ENCODE measurements around the gene BLNK.

The BLNK gene

GRCh38 chr10:96250349-96250748, 21.0 kb downstream of the BLNK start:
- Histone ChIP-seq H3K27ac (ENCODE audit: low read depth, low read length) (no peak overlapping the region), H3K4me1 (ENCODE audit: control insufficient read depth in 1 of 2, insufficient read depth in 2 of 2, low read length in 2 of 2) (peaks cover 28 to 29% of the 10 kb centered on the region in 2 donors), H3K27me3 (ENCODE audit: control insufficient read depth in 1 of 2, insufficient read depth in 2 of 2, low read length in 2 of 2) (no peaks in the 10 kb centered on the region), H3K4me3 (ENCODE audit: low read depth in 1 of 2, low read length in 2 of 2) (no peak overlapping the region), H3K9ac (ENCODE audit: low read depth in 1 of 2, low read length in 2 of 2) (no peak overlapping the region), H3K36me3 (ENCODE audit: control insufficient read depth in 1 of 2, insufficient read depth in 2 of 2, low read length in 2 of 2) (peaks cover 0 to 3% of the 10 kb centered on the region in 2 donors), H3K9me3 (ENCODE audit: control insufficient read depth in 1 of 2, low read length in 2 of 2) (peaks cover 0 to 3% of the 10 kb centered on the region in 2 donors)

DNA sequence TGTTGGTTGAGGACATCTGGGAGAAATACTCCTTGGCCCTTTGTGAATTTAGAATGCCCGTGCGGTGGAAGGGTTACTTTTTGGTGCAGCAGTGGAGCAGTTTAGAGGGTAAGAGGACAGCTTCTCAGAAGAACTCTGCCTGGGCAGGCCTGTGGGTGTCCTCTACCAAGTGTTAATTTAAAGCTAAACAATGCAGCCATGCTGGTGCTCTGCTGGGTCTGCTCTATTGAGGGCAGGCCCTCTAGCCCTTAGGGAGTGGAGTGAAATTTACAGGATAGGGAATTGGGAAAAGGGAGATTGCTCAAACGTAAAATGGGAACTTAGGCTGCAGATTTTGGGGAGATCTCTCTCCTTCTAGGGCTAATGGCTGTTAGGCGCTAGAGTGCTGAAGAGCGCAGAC, 22.1 kb downstream of the BLNK start:
- Histone ChIP-seq H3K36me3 (ENCODE audit: control insufficient read depth in 1 of 2, insufficient read depth in 2 of 2, low read length in 2 of 2) (peaks cover 0 to 3% of the 10 kb centered on the region in 2 donors), H3K27ac (ENCODE audit: low read depth, low read length) (no peak overlapping the region), H3K9ac (ENCODE audit: low read depth in 1 of 2, low read length in 2 of 2) (no peak overlapping the region), H3K4me3 (ENCODE audit: low read depth in 1 of 2, low read length in 2 of 2) (no peak overlapping the region), H3K27me3 (ENCODE audit: control insufficient read depth in 1 of 2, insufficient read depth in 2 of 2, low read length in 2 of 2) (no peaks in the 10 kb centered on the region), H3K4me1 (ENCODE audit: control insufficient read depth in 1 of 2, insufficient read depth in 2 of 2, low read length in 2 of 2) (peaks cover 35 to 37% of the 10 kb centered on the region in 2 donors), H3K9me3 (ENCODE audit: control insufficient read depth in 1 of 2, low read length in 2 of 2) (peaks cover 0 to 3% of the 10 kb centered on the region in 2 donors)

DNA sequence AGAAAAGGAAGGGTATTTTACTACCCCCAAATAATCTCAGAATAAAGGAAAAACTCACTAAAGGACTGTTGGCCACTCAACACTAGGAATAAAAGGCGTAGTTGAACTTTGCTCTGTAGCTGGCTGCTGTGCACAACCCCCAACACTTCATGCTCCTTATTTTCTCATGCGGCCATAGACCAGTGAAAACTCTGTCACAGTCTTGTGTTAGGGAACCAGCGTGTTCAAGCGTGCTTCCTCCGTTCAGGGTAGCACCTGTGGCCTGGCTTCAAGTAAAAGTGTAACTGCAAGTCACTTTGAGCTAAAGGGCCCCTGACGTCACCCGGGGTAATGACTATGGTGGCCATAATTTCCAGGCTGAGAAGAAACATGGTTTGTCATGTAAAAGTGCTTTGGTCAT, 27.0 kb downstream of the BLNK start:
- Histone ChIP-seq H3K4me3 (ENCODE audit: low read depth in 1 of 2, low read length in 2 of 2) (peak overlapping the region; percentile 10 to 23), H3K9ac (ENCODE audit: low read depth in 1 of 2, low read length in 2 of 2) (peak overlapping the region in 1 of 2 donors; percentile 34), H3K4me1 (ENCODE audit: control insufficient read depth in 1 of 2, insufficient read depth in 2 of 2, low read length in 2 of 2) (peaks cover 25 to 34% of the 10 kb centered on the region in 2 donors), H3K9me3 (ENCODE audit: control insufficient read depth in 1 of 2, low read length in 2 of 2) (peaks cover 0 to 3% of the 10 kb centered on the region in 2 donors), H3K36me3 (ENCODE audit: control insufficient read depth in 1 of 2, insufficient read depth in 2 of 2, low read length in 2 of 2) (peaks cover 4 to 25% of the 10 kb centered on the region in 2 donors), H3K27me3 (ENCODE audit: control insufficient read depth in 1 of 2, insufficient read depth in 2 of 2, low read length in 2 of 2) (no peaks in the 10 kb centered on the region), H3K27ac (ENCODE audit: low read depth, low read length) (no peak overlapping the region)

DNA sequence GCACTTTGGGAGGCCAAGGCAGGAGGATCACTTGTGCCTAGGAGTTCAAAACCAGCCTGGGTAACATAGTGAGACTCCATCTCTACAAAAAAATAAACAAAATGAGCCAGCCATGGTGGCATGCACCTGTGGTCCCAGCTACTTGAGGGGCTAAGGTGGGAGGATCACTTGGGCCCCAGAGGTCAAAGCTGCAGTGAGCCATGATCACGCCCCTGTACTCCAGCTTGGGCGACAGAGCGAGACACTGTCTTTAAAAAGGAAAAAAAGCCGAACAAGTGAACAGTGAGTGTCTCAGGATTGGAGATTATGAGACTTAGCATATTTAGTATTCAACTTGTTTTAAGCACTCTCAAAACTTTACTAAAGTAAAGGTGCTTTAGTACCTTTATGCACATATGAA, 28.1 kb downstream of the BLNK start:
- Histone ChIP-seq H3K27me3 (ENCODE audit: control insufficient read depth in 1 of 2, insufficient read depth in 2 of 2, low read length in 2 of 2) (no peaks in the 10 kb centered on the region), H3K27ac (ENCODE audit: low read depth, low read length) (no peak overlapping the region), H3K9ac (ENCODE audit: low read depth in 1 of 2, low read length in 2 of 2) (no peak overlapping the region), H3K4me3 (ENCODE audit: low read depth in 1 of 2, low read length in 2 of 2) (no peak overlapping the region), H3K4me1 (ENCODE audit: control insufficient read depth in 1 of 2, insufficient read depth in 2 of 2, low read length in 2 of 2) (peaks cover 15 to 24% of the 10 kb centered on the region in 2 donors), H3K36me3 (ENCODE audit: control insufficient read depth in 1 of 2, insufficient read depth in 2 of 2, low read length in 2 of 2) (peaks cover 8 to 33% of the 10 kb centered on the region in 2 donors), H3K9me3 (ENCODE audit: control insufficient read depth in 1 of 2, low read length in 2 of 2) (peaks cover 0 to 3% of the 10 kb centered on the region in 2 donors)

- Histone ChIP-seq H3K9ac (ENCODE audit: low read depth in 1 of 2, low read length in 2 of 2) (no peak overlapping the region), H3K9me3 (ENCODE audit: control insufficient read depth in 1 of 2, low read length in 2 of 2) (peaks cover 0 to 2% of the 10 kb centered on the region in 2 donors), H3K36me3 (ENCODE audit: control insufficient read depth in 1 of 2, insufficient read depth in 2 of 2, low read length in 2 of 2) (peaks cover 8 to 37% of the 10 kb centered on the region in 2 donors), H3K4me3 (ENCODE audit: low read depth in 1 of 2, low read length in 2 of 2) (no peak overlapping the region), H3K4me1 (ENCODE audit: control insufficient read depth in 1 of 2, insufficient read depth in 2 of 2, low read length in 2 of 2) (peaks cover 15 to 23% of the 10 kb centered on the region in 2 donors), H3K27me3 (ENCODE audit: control insufficient read depth in 1 of 2, insufficient read depth in 2 of 2, low read length in 2 of 2) (no peaks in the 10 kb centered on the region), H3K27ac (ENCODE audit: low read depth, low read length) (no peak overlapping the region)
Observed at GRCh38 chr10:96242822-96243221, 28.5 kb downstream of the BLNK start.

DNA sequence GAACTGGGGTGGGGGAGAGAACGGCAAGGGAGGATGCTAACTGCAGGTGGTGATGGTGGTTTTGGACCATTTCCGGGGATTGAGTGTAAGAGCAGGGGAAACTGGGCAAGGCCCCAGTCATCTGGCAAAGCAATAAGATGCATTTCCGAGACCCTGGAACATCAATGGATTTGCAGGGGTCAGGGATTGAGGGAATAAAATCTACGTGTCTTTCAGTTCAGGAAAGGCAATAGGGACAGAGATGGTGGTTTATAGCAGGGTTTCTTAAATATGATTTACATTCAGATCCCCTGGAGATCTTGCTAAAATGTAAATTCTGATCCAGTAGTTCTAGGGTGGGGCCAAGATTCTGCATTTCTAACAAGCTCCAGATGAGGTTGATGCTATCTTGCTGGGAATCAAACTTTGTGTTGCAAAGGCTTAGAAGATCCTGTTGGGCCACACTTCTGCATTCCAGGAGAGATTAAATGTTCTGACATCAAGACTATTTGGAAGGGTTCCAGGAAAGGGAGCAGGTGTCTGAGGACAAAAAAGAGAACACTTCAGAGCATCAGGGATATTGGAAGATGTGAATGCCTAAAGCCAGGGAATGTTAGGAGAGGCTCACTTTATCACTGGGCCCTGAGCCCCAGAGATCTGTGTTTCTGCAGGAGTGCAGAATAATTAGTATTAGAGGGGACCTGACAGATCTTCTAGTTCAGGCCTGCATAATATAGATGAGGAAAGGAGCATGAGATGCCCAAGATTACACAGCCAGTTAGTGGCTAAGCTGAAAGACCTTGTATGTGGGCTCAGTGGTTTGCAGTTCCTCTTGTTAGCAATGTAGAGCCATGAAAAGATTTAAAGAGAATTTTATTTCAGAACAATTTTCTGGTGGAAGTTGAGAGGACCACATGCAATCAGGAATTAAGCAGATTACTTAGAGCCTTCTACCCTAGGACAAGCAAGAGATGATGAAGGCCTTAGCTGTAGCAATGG, 32.4 kb downstream of the BLNK start:
- Histone ChIP-seq H3K27ac (ENCODE audit: low read depth, low read length) (no peak overlapping the region), H3K36me3 (ENCODE audit: control insufficient read depth in 1 of 2, insufficient read depth in 2 of 2, low read length in 2 of 2) (peaks cover 13 to 56% of the 10 kb centered on the region in 2 donors), H3K9ac (ENCODE audit: low read depth in 1 of 2, low read length in 2 of 2) (no peak overlapping the region), H3K9me3 (ENCODE audit: control insufficient read depth in 1 of 2, low read length in 2 of 2) (no peaks in the 10 kb centered on the region), H3K27me3 (ENCODE audit: control insufficient read depth in 1 of 2, insufficient read depth in 2 of 2, low read length in 2 of 2) (no peaks in the 10 kb centered on the region), H3K4me3 (ENCODE audit: low read depth in 1 of 2, low read length in 2 of 2) (no peak overlapping the region), H3K4me1 (ENCODE audit: control insufficient read depth in 1 of 2, insufficient read depth in 2 of 2, low read length in 2 of 2) (peaks cover 10 to 13% of the 10 kb centered on the region in 2 donors)

DNA sequence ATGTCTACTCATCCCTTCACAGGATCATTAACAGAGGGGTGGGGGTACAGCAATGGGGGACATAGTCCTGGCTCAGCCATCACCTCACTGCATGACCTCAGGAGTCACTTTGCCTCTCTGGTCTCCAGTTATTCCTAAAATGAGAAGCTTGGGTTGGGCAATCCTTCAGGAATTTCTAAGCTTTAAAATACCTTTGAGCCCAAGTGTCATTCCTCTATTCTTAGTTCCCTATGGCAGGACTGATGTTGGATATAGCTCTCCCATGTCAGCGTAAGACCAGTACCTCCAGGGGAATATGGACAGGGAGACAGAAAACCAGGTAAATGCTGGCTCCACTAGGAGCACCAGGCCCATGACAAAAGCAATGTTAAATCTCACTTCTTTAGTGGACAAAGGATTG, 34.5 kb downstream of the BLNK start:
- Histone ChIP-seq H3K27me3 (ENCODE audit: control insufficient read depth in 1 of 2, insufficient read depth in 2 of 2, low read length in 2 of 2) (no peaks in the 10 kb centered on the region), H3K4me3 (ENCODE audit: low read depth in 1 of 2, low read length in 2 of 2) (no peak overlapping the region), H3K27ac (ENCODE audit: low read depth, low read length) (no peak overlapping the region), H3K9me3 (ENCODE audit: control insufficient read depth in 1 of 2, low read length in 2 of 2) (no peaks in the 10 kb centered on the region), H3K9ac (ENCODE audit: low read depth in 1 of 2, low read length in 2 of 2) (no peak overlapping the region), H3K36me3 (ENCODE audit: control insufficient read depth in 1 of 2, insufficient read depth in 2 of 2, low read length in 2 of 2) (peaks cover 17 to 67% of the 10 kb centered on the region in 2 donors), H3K4me1 (ENCODE audit: control insufficient read depth in 1 of 2, insufficient read depth in 2 of 2, low read length in 2 of 2) (peaks cover 0 to 7% of the 10 kb centered on the region in 2 donors)

GRCh38 chr10:96236090-96236478, 35.3 kb downstream of the BLNK start:
- Histone ChIP-seq H3K36me3 (ENCODE audit: control insufficient read depth in 1 of 2, insufficient read depth in 2 of 2, low read length in 2 of 2) (peaks cover 15 to 69% of the 10 kb centered on the region in 2 donors), H3K9ac (ENCODE audit: low read depth in 1 of 2, low read length in 2 of 2) (no peak overlapping the region), H3K27me3 (ENCODE audit: control insufficient read depth in 1 of 2, insufficient read depth in 2 of 2, low read length in 2 of 2) (no peaks in the 10 kb centered on the region), H3K27ac (ENCODE audit: low read depth, low read length) (no peak overlapping the region), H3K9me3 (ENCODE audit: control insufficient read depth in 1 of 2, low read length in 2 of 2) (no peaks in the 10 kb centered on the region), H3K4me1 (ENCODE audit: control insufficient read depth in 1 of 2, insufficient read depth in 2 of 2, low read length in 2 of 2) (peaks cover 0 to 7% of the 10 kb centered on the region in 2 donors), H3K4me3 (ENCODE audit: low read depth in 1 of 2, low read length in 2 of 2) (no peak overlapping the region)

DNA sequence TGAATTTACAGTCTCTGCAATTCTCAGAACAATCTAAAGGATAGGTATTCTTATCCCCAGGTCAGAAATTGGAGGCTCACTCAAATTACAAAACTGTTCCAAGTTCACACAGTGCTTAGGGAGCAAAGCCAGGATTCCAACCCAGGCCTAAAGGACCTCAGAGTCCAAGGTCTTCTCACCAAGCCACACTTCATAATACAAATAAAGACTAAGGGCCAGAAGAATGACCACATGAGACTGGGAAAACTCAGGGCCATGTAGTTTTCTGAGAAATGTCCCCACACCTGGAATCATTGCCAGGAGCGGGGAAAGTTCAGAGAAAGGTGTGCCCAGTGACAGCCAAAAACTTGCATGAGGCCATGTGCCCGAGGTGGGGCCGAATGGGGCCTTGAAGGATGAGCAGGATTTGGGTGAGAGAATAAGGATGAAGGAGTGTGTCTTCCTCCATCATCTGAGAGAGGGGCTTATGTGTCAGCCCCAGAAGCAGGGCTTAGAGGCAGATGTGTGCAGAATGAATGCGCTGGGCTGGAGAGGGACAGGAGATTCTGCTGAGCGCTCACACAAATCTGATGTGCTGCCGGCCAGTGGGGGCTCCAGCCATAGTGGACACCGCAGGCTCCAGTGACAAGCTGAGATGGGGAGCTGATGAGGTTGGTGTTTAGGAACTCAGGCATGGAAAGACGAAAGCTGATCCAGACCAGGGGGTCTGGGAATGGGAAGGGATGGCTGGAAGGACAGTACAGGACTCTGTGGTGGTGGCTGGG, 35.9 kb downstream of the BLNK start:
- H3K36me3 ChIP-seq (ENCODE audit: control insufficient read depth in 1 of 2, insufficient read depth in 2 of 2, low read length in 2 of 2) = peaks cover 14 to 69% of the 10 kb centered on the region in 2 donors
- H3K4me1 ChIP-seq (ENCODE audit: control insufficient read depth in 1 of 2, insufficient read depth in 2 of 2, low read length in 2 of 2) = peaks cover 0 to 7% of the 10 kb centered on the region in 2 donors
- no peak overlapping the region for H3K27ac ChIP-seq (ENCODE audit: low read depth, low read length)
- no peak overlapping the region for H3K9ac ChIP-seq (ENCODE audit: low read depth in 1 of 2, low read length in 2 of 2)
- no peaks in the 10 kb centered on the region for H3K27me3 ChIP-seq (ENCODE audit: control insufficient read depth in 1 of 2, insufficient read depth in 2 of 2, low read length in 2 of 2)
- H3K9me3 ChIP-seq (ENCODE audit: control insufficient read depth in 1 of 2, low read length in 2 of 2) = no peaks in the 10 kb centered on the region
- no peak overlapping the region for H3K4me3 ChIP-seq (ENCODE audit: low read depth in 1 of 2, low read length in 2 of 2)

GRCh38 chr10:96233959-96234358, 37.4 kb downstream of the BLNK start:
- no peak overlapping the region for H3K4me3 ChIP-seq (ENCODE audit: low read depth in 1 of 2, low read length in 2 of 2)
- peaks cover 21 to 65% of the 10 kb centered on the region in 2 donors for H3K36me3 ChIP-seq (ENCODE audit: control insufficient read depth in 1 of 2, insufficient read depth in 2 of 2, low read length in 2 of 2)
- no peak overlapping the region for H3K27ac ChIP-seq (ENCODE audit: low read depth, low read length)
- H3K9me3 ChIP-seq (ENCODE audit: control insufficient read depth in 1 of 2, low read length in 2 of 2) = no peaks in the 10 kb centered on the region
- H3K9ac ChIP-seq (ENCODE audit: low read depth in 1 of 2, low read length in 2 of 2) = no peak overlapping the region
- H3K4me1 ChIP-seq (ENCODE audit: control insufficient read depth in 1 of 2, insufficient read depth in 2 of 2, low read length in 2 of 2) = peaks cover 5 to 7% of the 10 kb centered on the region in 2 donors
- no peaks in the 10 kb centered on the region for H3K27me3 ChIP-seq (ENCODE audit: control insufficient read depth in 1 of 2, insufficient read depth in 2 of 2, low read length in 2 of 2)
